Measurements from ENCODE around the gene PPP1R12C.

GRCh38 chr19:55152017-55152416 is 34.6 kb upstream of the PPP1R12C start:
- TF ChIP-seq POLR2AphosphoS5 (IDR thresholded peaks at IDR 0.05; ENCODE audit: low read depth, low read length) (no peak), TAF1 (IDR thresholded peaks at IDR 0.05; ENCODE audit: borderline replicate concordance, insufficient read depth, low read length) (no peak), SIN3A (IDR thresholded peaks at IDR 0.05; ENCODE audit: borderline replicate concordance, insufficient read depth, low read length) (no peak)
